Dedifferentiated amniotic fluid mesenchymal stem cell (primary cell): Measurements from ENCODE around the gene LDLRAD1.
"Not testable (repeated sequence)": the region's sequence is repeated elsewhere in the genome, so short reads cannot be mapped to it uniquely, and the experiment has no call there.

Experiments
- DNase-seq: peaks from one replicate; pipeline ENCODE4 v3.0.0-alpha.2; 2016; ENCODE audit errors: extremely low spot score

LDLRAD1 gene

DNA sequence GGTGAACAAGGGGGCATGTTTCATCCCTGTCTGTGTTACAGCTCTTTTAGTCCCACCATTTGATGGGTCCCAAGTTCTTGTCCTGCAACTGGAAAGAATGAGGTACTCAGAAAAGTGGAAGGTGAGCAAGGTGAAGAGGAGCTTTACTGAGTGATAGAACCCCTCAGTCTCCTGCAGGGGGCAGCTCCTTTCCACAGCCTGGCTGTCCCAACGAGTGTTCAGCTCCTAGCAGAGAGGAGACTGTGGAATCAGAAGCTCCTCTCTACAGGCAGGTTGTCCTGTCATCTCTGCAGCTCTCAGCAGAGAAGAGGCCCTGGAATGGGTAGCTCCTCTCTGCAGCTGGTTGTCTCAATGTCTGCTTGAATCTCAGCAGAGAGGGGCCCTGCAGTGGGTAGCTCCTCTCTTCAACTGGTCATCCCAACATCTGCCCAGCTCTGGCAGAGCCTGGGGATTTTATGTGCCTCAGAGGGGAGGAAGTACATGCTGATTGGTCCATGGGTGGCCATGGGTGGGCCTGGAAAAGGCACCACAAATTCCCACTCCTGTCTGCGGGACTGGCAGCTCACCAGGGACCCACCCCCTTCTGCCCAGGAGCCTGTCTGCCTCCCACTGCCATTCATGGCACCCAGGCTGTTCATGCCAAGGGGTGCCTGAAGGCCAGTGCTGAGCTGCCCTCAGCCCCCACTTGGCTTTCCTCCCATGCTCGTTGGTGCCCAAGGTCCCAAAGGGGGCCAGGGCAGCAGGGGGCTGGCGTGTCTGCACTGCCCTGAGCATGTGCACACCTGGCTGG is 25.7 kb downstream of the LDLRAD1 start:
- DNase-seq, result no peak

DNA sequence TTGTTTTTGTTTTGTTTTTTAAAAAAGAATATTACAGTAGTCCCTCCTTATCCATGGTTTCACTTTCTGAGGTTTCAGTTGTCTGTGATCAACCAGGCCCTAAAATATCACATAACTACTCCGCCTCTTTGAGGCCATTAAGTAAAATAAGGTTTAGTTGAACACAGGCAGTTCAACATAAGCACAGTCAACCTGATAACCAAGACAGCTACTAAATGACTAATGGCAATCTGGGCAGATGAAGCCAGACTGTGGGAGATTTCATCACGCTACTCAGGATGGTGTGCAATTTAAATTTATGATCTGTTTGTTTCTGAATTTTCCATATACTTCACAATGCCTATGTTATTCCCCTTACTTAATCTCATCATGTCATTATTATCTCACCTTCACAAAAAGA is 30.1 kb downstream of the LDLRAD1 start:
- no peak for DNase-seq

DNA sequence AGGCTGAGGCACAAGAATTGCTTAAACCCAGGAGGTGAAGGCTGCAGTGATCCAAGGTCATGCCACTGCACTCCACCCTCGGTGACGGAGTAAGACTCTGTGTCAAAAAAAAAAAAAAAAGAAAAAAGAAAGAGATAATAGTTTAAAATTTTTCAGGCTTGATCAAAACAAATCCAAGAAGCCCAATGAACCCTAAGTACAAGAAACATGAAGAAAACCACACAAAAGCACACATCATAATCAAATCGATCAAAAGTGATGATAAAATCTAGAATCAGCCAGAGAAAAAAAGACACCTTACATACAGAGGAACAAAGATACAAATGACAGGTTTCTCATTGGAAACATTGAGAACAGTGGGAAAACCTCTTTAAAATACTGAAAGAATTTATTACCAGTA is 31.5 kb downstream of the LDLRAD1 start:
- DNase-seq, result no peak

DNA sequence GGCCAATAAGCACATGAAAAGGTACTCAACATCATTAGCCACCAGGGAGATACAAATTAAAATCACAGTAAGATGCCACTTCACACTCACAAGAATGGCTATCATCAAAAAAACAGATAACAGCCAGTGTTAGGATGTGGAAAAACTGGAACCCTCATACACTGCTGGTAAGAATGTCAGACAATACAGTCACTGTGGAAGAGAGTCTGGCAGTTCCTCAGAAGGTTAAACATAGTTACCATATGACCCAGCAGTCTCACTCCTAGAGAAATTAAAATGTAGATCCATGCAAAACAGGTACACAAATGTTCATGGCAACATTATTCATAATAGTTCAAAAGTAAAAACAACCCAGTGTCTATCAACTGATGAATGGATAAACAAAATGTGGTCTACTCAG is 33.3 kb downstream of the LDLRAD1 start:
- DNase-seq, result no peak

DNA sequence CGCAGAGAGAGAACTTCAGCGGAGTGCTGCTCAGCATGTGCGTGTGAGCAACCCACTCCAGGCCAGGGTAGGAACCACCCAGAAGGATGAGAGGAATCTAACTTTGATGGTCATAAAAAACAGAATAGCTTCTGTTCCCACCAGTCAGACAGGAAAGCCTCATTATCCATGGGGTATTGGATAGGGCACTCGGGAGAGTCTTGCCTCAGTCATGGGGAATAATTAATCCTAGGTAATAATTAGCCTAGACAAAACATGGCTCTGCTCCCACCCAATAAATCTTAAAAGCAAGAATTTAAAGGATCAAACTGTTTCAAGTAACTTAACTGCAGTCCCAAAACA is 35.3 kb downstream of the LDLRAD1 start:
- DNase-seq, result no peak

DNA sequence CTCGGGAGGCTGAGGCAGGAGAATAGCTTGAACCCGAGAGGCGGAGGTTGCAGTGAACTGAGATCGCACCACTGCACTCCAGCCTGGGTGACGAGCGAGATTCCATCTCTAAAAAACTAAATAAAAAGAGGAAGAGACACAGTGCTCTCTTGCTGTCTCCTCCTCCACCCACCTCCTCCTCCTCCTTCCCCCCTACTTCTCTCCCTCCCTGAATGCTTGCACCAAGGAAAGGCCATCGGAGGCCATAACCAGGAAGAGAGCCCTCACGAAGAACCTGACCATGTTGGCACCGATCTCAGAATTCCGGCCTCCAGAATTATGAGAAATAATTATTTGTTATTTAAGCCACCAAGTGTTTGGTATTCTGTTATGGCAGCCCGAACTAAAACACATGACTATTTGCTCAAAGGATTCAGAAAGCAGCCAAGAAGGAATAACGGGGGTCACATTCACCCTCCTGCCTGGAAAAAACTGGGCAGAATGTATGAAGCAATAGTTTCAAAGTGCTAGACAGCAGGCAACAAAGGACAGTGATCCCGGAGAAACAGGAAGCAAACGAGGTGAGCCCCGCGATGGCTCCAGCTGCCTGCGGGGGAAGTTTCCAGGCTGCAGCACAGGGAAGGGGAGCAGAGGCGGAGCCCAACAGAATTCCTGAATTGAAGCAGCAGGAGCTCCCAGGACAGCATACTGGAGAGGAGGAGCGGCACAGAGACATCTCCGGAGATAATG is 35.8 kb downstream of the LDLRAD1 start:
- DNase-seq, result no peak

DNA sequence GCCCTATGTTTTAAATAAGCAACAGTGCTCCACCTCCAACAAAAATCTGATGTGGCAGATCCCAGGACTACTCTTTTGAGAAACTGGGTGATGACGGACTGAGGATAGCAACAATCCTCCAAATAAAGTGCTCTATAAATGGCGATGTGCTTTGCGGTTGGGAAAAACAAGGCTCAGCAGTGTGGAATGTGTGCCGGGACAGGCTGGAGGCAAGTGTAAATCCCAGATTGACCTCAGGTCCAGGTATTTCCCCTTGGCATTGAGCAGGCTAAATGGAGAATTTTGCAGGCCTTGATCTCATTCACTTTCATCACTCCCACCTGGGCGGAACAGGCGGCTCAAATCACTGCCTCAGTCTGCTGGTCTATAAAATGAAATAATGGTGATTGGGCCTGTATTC is 36.8 kb downstream of the LDLRAD1 start:
- DNase-seq, result no peak

DNA sequence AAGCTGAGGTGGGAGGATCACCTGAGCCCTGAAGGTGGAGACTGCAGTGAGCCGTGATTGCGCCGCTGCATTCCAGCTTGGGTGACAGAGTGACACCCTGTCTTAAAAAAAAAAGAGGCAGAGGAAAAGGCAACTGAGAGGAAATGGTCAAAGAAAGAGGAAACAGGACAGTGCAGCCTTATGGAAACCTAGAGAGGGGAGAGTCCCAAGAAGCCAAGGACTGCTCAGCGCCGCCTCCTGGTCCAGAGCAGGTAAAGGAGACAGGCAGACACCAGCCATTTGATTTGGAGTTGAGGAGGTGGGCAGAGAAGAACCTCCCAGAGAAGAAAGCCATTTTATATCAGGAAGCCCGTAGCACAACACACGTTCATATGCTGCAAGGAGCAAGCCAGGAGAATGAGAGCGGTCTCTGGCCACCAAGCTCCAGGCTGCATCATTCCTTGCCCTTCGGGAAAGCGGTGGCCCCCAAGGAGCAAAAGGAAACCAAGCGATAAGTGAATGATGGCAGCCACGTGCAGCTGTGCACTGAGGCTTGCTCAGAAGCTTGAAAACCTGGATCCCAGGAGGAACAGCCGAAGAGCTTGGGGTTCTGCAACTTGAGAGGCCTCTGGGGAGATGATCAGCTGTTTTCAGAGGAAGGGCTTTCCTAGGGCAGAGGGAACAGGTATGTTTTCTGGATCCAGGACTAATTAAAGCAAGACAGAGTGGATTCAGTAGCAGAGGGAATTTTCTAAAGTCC is 38.1 kb downstream of the LDLRAD1 start:
- no peak for DNase-seq

DNA sequence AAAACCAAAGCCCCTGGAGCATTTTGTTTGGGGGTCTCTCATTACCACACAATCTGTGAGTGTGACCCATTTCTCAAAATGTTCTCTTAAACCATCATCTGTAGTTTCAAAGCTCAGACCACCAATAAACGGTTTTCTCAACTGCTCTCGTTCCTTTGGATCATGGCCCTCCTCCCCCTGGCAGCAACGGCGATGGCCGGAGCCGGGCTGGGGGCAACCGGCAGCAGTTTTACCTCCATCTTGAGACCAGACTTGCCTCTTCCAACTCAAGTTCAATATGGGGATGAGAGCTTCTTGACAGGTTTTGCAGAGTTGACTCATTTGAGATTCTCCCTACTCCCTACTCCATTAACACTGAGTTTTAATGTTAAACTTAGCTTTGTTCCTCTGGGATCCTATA is 42.1 kb downstream of the LDLRAD1 start:
- no peak for DNase-seq

DNA sequence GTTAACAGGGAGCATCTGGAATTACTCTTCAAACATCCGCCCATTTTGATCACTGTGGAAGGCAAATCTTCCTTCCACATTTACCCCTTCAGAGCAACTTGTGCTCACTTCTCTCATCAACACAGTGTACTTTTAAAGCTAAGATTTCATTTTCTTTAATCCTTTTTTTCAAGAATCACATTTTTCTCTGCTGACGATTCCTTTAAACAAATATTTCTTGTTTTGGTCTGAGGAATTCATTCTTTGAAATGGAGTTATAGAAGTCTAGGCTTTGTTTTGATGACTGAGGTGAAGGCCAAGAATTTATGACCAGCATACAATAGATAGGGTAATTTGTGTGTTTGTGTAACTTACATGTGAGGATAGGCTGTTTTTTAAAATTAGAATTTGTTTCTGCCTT is 46.3 kb downstream of the LDLRAD1 start:
- peak; percentile 36 for DNase-seq

DNA sequence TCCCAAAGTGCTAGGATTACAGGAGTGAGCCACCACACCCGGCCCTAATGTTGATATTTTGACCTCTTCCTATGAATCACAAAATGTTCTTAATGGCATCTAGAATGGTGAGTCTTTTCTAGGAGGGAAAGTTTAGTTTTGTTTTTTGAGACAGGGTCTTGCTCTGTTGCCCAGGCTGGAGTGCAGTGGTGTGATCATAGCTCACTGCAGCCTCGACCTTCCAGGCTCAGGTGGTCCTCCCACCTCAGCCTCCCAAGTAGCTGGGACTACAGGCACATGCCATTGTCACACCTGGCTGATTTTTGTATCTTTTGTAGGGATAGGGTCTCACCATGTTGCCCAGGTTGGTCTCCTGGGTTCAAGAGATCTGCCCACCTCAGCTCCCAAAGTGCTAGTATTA is 48.7 kb downstream of the LDLRAD1 start:
- not testable (repeated sequence) for DNase-seq

DNA sequence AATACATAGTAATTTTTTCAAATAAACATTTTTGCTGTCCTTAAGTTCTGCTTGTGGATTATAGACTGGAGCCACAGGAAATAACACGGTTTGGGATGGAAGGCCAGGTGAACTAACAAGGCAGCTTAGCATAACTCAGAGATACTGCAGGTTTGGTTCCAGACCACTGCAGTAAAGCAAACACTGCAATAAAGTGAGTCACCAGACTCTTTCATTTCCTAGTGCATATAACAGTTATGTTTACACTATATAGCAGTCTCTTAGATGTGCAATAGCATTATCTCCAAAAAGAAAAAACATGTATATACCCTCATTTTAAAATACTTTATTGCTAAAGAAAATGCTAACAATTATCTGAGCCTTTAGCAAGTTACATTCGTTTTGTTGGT is 49.9 kb downstream of the LDLRAD1 start:
- no peak for DNase-seq

DNA sequence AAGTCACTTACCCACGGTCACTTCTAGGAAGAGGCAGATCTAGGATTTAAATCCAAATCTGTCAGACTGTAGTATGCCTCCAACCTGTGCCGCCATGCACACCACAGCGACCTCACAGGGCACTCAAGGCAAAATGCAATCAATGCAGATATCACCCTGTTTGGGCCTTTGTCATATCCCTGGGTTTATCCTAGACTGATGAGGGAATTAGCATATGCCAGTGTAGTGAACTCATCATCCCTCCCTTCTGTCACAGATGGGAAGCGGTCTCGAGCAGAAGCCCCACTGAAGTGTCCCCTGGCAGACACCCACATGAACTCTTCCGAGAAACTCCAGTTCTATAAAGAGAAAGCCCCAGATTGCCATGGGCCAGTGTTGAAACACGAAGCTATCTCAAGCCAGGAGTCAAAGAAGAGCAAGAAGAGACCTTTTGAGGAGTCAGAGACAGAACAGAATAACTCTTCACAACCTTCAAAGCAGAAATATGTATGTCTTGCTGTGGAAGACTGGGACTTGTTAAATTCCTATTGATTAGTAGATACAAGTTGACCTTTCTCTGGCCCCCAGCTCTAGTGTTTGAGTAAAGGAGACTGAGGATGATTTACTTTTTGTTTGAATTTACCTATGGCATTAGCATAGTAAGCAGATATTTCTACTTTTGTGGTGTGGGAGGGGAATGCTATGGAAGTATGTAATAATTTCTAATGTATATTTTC is 50.4 kb downstream of the LDLRAD1 start:
- no peak for DNase-seq

DNA sequence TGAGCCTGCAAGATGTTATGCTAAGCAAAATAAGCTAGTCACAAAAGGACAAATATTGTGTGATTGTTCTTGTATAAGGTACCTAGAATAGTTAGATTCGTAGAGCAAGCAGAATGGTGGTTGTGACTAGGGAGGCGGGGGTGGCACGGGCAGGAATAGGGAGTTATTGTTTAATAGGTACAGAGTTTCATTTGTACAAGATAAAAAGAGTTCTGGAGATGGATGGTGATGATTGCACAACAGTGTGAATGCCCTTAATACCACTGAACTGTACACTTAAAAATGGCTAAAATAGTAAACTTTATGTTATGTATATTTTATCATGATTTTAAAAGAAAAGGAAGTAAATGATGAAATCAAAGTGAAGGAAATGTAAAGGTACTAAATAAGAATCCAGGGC is 51.2 kb downstream of the LDLRAD1 start:
- no peak for DNase-seq

DNA sequence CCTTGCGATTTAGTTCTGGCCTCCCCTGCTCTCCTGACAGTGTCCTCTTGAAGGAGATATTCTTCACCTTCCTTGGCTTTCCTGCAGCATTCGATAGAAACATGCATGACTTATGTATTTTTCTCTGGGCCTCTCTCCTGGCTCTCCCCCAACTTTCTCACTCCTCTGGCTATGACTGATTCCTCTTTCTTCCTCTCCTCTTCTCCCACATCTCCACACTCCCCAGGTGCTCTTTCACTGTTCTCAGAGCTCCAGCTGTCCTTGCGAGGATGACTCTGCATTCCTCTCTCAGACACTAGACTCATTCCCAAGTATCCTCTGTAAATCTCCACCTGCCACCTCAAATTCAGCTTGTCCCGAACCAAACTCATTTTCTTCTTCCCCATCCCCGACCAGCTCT is 53.9 kb downstream of the LDLRAD1 start:
- DNase-seq, result no peak

DNA sequence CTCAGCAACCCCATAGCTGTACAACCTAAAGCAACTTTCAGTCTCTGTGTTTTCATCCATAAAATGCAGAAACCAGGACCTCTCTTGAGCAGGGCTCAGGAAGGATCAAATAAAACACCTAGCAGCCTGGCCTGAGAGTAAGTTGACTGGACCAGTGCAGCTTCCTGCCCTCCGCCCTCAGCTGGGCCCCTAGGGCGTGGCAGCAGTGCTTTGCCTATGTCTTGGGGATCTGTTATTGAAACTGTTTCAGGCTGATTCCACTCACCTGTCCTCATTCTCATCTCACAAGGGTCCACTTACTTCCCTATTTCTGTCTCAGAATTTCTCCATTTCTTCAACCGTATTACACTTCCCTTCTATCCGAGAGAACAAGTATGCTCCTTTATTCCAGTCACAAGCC is 54.5 kb downstream of the LDLRAD1 start:
- DNase-seq, result no peak

DNA sequence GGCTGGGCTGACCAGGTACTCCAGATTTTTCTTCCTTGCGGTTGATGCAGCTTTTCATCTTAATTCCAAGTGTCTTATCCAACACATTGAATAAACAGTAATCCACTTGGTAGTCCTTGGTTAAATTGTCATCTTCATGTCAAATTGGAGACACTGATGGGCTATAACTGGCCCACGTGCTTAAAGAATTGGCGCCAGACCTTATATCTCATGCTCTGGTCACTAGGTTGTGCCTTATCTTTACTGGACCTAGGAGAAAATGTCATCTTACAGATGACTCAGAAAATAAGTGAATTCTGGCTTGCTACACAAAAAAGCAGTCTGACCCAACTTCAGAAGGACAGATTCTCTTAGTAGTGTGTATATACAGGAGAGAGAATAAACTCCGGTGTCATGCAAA is 55.6 kb downstream of the LDLRAD1 start:
- no peak for DNase-seq

DNA sequence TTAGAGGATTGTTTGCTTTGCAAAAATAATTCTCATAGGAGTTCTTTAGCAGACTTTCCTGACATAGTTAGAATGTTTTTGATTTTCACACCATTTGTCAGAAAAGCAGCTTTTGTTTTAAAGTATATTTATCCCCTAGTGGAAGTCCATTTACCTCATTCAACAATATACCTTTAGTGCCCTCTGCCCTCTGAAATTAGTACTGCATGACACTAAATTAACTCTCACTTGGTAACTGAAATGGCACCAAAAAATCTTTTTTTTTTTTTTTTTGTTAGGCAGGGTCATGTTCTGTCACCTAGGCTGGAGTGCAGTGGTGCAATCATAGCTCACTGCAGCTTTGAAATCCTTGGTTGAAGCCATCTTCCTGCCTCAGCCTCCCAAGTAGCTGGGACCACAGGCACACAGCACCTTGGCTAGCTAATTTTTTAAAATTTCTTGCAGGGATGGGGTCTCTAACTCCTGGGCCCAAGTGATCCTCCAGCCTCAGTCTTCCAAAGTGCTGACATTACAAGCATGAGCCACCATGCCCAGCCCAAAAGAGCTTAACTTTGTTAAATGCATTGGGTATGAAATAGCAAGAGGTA is 58.2 kb downstream of the LDLRAD1 start:
- no peak for DNase-seq
